HG02852 (cell line): ENCODE measurements around the gene SLC25A17.
"Not testable (repeated sequence)": the region's sequence is repeated elsewhere in the genome, so short reads cannot be mapped to it uniquely, and the experiment has no call there.

Experiments used
- ATAC-seq: cut with Tn5 transposase; IDR thresholded peaks from one replicate; pipeline ENCODE4 v1.9.1; 2021; ENCODE audit warnings: mild to moderate bottlenecking, moderate library complexity; ENCODE audit not compliant: unreplicated experiment

SLC25A17 gene

DNA sequence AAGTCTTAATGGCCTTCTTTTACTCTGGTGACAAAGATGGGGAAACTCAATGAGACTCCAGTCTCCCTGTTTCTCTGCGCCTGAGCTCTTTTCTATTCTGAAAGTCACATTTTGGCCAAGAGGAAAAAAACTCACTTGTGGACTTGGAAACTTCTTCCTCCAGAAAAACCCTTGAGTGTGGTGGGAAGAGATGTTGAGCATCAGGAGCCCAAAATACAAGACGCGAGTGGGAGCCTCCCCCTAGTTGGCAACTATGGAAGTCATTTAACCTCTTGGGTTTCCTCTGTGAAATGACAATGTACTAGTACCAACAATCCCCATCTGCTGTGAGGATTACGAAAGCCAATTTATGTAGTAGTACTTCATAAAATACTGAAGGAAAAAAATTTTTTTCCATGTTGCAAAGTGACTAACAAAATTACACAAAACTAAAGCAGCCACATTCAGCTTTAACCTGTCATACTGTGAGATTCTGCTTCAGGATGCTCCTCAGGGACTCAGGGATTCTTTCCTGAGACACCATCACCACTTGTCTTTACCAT lies 524 bp upstream of the SLC25A17 start:
- no peak for ATAC-seq

DNA sequence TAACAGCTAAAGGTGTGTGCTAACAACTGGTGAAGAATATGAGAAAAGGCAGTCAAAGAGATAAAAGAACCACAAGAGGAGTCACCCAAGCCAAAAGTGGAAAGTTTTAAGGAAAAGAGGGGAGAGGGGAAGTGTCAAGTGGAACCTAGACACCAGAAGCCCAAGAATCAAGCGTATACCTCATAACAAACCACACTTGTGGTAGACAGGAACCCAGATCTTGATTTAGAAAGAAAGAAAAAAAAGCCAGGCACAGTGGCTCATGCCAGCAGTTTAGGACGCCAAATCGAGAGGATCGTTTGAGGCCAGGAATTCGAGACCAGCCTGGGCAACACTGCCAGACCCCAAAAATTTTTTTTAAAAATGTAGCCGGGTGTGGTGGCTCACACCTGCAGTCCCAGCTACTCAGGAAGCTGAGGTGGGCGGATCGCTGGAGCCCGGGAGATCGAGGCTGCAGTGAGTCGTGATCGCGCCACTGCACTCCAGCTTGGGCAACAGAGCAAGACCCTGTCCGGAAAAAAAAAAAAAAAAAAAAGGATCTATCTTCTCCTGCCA lies 877 bp downstream of the SLC25A17 start:
- no peak for ATAC-seq

DNA sequence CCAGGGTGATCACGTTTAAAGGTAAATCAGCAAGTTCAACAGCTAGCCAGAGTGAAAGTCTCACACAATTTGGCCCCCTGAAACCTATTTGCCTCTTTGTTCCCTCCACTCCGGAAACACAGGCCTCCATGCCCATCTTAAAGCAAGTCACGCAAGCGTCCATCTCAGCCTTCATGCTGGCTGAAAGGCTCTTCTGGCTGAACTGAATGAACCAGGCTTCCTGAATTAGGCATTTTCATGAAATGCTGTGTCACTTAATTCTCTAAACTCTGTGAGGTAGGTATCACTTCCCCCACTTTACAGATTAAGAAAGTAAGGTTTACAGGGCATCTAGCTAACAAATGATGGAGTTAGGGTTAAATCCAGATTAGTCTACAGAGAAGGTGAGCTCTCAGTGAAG lies 1.4 kb downstream of the SLC25A17 start:
- ATAC-seq = no peak

DNA sequence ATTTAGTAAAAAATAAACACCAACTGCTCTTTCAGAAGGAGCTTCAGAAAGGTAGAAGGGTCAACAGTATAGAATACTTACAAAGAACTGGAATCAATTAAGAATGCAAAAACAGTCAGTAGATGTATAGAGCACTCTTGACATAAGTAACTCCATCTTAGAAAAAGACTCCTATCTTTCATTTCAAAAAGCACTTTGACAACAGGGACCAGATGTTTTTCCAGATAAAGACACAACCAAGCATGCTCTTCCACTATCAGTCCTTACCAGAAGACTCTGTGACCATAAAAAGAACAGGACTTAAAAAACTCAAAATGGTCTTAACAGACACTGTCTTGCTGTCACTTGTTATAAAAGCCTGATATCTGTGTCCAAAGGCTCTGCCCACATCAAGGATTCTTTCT lies 5.2 kb downstream of the SLC25A17 start:
- no peak for ATAC-seq

DNA sequence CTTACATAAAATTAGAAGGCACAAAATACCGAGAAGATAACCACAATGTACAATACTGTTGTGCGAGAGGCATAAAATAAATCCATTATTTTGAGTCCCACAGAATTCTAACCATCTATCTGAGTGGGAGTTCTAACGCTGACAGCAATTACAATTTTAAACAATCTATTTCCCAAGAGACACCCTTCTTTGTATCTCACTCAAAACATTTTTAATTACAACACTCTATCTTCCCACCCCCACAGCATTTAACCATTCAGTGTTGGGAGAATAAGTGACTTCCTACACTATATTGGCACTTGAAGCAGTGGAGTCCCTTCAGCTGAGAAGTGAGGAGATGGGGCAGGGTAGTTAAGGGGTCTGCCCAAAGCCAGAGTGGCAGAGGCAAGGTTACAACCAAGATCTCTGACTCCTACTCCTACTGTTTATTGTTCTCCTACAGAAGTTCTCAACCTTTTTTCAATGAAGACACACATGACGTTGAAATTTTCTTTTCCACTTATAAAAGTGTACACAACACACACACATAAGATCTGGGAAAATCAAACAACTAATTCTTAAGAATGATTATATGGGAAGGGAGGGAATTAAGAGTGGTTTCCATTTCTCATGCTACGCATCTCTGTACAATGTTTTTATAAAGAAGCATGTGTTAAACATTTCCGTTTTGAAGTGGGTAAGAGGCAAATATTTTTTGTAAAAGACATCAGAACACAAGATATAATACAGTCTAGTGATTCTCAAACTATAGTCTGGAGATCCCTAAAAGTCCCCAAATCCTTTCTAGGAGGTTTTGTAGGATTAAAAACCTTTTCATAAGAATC lies 10.9 kb downstream of the SLC25A17 start:
- ATAC-seq = no peak

DNA sequence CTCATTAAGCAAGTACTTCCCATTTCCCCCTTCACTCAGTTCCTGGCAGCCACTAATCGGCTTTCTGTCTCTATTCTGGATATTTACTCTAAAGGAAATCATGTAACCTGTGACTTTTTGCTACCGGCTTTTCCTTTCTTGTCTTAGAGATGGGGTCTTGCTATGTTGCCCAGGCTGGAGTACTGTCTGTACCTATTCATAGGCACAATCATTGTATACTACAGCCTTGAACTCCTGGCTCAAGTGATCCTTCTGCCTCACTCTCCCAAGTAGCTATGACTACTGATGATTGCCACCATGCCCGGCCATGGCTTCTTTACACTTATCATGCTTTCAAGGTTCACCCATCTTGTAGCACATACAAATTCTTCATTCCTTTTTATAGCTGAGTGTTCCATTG lies 12.4 kb downstream of the SLC25A17 start:
- ATAC-seq = no peak

DNA sequence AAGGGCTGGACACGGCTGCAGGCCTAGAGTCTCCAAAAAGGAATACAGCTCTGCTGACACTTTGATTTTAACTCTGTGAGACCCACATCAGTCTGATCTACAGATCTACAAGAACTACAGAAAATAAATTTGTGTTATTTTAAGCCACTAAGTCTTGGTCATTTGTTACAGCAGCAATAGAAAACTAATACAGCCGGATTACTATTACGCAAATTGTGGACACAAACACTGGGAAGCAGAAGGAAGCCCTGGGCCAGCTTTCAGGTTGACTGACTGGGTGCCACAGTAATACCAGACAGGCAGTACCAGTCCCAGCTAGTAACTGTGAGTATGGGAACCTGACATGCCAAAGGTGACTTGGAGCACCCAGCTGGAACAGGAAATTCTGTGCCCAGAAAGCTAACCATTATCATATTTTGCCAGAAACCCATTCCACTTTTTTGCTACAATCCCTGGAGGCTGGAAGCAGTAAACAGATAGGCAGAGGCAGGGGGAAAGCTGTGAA lies 13.4 kb downstream of the SLC25A17 start:
- ATAC-seq = no peak

DNA sequence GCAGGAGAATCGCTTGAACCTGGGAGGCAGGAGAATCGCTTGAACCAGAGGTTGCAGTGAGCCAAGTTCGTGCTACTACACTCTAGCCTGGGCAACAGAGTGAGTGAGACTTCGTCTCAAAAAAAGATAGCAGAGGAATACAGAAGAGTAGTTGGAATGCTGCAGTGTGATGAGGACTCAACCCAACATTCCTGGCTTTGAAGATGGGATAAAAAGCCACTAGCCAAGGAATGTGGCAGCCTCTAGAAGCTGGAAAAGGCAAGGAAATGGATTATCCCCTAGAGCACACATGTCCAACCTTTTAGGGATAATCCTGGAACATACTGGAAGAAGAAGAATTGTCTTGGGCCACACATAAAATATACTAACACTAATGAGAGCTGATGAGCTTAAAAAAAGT lies 13.9 kb downstream of the SLC25A17 start:
- ATAC-seq = no peak

DNA sequence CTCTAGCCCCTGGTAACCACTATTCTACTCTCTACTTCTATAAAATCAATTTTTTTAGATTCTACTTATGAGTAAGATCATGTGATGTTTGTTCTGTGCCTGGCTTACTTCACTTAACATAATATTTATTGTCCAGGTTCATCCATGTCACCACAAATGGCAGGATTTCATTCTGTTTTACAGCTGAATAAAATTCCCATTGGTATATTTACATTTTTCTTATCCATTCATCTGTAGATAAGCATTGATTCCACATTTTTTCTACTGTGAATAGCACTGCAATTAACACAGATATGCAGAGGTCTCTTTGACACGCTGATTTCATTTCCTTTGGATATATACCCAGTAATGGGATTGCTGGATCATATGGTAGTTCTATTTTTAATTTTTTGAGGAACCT lies 15.8 kb downstream of the SLC25A17 start:
- ATAC-seq = no peak

DNA sequence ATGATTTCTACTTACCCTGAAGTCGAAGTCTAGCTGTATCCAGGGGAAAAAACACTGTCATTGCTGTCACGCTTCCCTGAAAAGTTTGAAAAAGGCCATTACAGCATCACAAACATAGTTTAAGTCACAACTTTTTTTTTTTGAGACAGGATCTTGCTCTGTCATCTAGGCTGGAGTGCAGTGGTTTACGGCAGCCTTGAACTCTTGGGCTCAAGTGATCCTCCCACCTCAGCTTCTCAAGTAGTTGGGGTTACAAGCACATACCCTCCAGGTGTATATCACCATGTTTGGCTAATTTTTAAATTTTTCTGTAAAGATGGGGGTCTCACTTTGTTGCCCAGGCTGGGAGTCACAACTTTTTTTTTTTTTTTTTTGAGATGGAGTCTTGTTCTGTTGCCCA lies 20.1 kb downstream of the SLC25A17 start:
- ATAC-seq = no peak

DNA sequence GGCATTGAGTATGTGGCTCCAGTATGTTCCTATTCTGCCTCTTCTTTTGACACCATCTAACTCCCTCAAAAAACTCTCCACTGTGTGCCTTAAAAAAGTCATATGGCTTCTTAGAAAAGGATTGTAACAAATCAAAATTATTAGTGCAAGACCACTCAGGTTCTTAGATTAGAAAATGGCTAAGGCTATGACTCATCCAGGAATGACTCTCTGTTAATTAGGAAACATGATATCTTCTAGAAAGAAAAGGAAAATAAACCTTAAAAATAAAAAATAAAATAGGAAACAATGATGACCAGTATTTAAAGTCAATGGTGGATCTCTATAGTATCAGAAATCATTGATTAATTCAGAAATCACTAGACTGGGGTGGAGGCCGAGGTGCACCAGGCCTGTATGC lies 21.7 kb downstream of the SLC25A17 start:
- ATAC-seq = no peak

DNA sequence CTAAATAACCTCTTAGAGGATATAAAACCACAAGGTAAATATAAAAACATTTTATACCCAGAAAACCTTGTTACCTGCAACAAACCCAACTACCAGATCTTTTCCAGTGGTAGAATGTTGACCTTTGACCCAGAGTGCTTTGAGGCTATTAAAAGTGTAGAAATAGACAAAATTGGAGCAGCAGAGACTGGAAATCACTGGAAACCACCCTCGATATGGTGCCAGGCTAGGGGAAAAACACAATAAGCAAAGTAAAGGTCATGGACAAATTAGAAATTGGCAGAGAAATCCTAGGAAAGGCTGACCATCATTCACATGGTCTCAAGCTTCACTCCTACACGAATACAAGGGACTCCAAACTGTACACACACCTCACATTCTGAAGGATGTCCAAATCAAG lies 26.7 kb downstream of the SLC25A17 start:
- no peak for ATAC-seq

DNA sequence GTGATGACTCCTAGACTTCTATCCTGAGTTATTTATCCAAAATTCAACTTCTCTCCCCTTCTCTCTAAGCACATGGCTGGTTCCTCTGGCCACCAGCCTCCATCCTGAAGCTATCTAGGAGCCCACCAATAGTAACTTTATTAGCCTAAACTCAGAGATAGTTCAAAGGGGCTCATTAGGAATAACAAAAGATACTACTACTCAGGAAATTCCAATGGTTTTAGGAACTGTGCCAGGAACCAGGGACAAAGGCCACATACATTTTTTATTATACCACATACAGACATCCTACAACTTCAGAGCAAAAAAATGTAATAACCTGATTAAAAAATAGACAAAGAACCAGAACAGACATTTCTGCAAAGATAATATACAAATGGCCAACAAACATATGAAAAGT lies 27.9 kb downstream of the SLC25A17 start:
- ATAC-seq = no peak

DNA sequence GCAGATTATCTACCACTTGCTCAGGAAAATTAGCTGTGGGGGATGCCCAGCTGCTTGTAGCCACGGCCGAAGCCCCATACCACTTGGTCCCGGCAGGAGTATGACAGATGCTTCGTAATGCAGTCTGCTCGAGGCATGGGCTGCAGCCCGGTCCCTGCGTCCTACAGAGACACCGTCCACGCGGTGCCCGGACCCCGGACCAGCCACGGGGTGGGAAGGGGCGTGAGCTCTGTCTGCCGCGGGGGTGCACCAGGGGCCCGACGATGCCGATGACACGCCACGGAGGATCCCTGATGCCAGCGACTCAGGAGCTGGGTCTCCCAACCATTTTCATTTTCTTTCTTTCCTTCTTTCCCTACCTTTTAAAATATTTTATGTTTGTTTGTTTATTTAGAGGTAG lies 30.0 kb downstream of the SLC25A17 start:
- no peak for ATAC-seq

DNA sequence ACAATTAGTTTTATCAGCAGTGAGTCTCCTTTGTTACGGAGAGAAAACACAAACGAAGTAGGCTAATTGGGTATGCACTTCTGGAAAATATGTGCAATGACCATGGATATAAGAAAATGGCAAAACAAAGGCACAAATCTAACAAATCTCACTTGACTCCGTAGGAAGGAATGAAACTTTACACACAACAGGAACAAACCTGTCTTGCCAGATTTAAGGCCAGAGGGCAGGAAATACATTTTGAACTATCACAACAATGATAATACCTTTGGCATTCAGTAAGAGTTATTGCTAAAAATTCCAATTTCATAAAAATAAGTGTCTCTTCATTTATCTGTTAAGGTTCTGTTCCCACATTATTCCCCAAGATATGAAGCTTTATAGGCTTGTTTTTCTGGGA lies 36.6 kb downstream of the SLC25A17 start:
- no peak for ATAC-seq

DNA sequence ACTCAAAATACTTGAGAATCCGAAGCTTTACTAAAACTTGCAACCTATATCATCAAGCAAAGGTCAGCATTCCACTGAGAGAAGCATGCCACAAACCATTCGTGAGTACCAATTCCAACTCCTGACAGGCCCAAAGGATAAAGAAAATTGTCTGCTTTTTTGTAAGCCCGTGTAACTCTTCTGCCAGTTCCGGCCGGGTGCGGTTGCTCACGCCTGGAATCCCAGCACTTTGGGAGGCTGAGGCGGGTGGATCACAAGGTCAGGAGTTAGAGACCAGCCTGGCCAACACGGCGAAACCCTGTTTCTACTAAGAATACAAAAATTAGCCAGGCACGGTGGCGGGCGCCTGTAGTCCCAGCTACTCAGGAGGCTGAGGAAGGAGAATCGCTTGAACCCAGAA lies 37.4 kb downstream of the SLC25A17 start:
- not testable (repeated sequence) for ATAC-seq

DNA sequence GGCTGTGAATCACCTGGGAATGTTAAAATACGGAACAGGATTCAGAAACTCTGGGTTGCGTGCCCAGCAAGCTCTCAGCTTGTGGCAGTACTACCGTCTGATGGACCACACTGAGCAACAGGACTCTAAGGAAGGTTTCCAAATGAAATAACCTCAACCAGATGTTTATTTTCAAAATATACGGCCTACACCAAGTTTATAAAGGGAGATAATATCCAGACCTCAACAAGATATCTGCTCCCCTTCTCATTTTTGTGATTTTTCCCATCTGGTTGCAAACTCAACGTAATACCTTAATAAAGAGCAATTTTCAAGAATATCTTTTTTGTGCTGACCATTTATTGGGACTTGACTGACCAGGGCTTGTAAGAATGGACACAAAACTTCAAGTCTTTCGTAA lies 49.4 kb downstream of the SLC25A17 start:
- ATAC-seq = no peak

DNA sequence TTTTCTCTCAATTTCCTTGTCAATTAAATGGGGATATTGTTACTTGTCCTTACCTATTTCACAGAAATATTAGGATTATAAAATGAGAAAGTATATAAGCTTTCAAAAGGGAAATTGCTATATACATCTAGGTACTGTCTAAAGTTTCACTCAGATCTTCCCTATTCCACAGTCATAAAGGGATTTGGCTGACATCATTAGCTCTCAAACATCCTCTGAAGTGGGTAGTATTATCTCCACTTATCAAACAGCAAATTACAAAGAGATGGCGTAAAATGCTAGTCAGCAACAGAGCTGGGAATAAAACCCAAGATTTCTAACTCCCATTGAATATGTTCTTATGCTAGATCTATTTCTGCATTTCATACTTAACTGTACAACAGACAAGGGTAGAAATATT lies 50.9 kb downstream of the SLC25A17 start:
- no peak for ATAC-seq

DNA sequence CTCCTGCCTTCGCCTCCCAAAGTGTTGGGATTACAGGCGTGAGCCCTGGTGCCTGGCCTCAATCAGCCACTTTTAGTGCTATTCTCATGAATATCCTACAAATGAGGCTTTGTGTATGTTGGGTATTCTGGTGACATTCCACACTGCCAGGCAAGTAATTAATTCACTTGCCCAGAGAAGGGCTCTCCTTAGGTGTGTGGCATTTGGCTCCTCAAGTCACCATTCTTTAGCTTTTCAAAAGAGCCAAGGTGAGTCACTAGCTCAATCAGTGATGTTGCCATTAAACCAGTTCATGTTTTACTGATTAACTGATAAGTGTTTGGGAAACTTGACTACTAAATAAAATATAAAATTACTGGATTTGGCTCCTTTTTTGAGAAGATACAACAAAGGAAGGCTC lies 52.2 kb downstream of the SLC25A17 start:
- no peak for ATAC-seq

DNA sequence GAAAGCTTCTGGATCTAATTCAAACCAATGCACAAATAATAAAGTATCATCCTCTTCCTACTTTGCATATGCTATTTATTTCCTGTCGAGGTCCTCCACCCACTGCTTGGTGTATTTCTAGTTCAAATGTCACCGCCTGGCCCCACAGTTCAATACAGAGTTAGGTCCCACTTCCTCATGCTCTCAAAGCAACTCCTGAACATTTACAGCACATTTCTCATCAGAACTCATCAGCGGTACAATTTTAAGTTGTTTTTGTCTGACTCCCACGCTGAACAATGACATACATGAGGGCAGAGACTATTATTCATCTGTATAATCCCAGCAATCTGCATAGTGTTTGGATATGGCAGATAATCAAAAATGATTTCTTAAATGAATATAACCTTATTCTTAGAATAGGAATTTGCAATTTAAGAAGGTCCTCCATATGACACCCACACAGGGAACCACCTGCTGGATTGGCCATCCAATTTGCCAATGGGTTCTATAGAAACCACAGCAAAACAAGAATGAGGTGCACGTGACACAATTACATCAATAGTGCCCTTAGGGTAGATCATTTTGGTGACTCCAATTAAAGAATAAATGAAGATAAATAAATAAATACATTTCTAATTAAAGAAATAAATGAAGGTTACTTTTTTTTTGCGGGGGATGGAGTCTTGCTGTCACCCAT lies 54.2 kb downstream of the SLC25A17 start:
- ATAC-seq = no peak

DNA sequence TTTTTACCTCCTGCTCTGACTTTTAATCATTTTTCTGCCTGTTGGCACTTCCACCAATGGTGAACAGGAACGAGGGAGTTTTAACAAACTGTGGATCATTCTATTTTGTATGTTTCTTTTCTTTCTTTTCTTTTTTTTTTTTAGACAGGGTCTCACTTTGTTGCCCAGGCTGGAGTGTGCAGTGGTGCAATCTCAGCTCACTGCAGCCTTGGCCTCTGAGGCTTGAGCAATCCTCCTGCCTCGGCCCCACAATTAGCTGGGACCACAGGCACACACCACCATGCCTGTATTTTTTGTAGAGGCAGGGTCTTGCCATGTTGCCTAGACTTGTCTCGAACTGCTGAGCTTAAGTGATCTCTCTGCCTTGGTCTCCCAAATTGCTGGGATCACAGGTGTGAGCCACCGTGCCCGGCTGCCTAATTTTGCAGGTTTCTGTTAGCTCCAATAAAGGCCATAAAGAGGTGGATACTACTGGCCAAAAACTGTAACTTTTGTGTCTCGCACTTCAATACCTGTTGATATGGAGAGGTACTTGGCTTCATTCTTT lies 59.8 kb downstream of the SLC25A17 start:
- ATAC-seq = no peak
